HepG2 (cell line): Measurements from ENCODE around the gene VENTX.

Experiments
- ATF1 ChIP-seq: IDR thresholded peaks from 2 replicates; pipeline ENCODE4 v1.6.1; 2016; ENCODE audit warnings: mild to moderate bottlenecking, control low read depth
- CBFB ChIP-seq: sonication (generic); formaldehyde crosslinking; IDR thresholded peaks from 2 replicates; pipeline ENCODE4 v1.4.0; 2020; ENCODE audit warnings: missing genetic modification reagents
- EHMT2 ChIP-seq: fragments of 200-600 bp; sonication (generic); IDR thresholded peaks from 2 replicates; pipeline ENCODE4 v1.7.0; 2017; ENCODE audit warnings: antibody characterized with exemption, low read depth, low read length, borderline replicate concordance
- FOXM1 ChIP-seq: sonication (generic); formaldehyde crosslinking; IDR thresholded peaks from 2 replicates; pipeline ENCODE4 v1.5.0; 2020; ENCODE audit warnings: missing genetic modification reagents

DNA sequence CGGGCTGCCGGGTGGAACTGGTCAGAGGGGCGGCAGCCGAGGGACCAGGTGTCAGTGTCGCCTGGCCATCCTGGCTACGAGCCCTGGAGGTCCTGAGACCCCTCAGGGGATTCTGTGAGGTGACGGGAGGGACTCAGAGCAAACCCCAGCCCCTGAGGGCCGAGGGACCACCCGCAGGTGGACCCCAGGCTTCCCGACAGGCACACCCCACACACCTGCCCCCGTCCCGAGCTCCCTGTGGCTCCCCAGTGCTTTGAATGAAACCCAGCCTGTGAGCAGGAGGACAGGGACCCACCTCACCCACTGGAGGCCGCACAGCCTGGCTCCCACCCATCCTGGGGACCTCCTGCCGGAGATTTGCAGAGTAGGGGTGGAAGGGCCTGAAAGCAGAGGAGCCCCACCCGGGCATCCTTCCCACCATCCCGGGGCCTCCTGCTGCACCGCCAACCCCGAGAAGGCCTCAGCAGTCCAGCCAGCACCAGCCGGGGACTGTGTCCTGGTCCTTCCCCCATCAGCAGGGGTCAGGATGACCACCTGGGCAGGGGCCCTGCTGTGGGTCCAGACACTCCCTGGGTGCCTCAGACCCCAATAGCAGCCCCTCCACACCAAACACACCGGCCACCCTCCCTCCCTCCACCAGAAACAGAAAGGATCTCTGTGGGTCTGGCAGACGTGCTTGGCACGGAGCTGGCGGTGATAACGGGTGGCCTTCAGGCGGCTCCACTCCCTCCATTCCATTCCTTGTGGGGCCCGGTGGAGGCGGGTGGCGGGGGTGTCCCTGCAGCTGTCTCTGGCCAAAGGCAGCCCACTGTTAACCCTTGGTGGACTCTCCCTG lies 13.9 kb downstream of the VENTX start:
- TF ChIP-seq CBFB (CRISPR knock-in tag) (no peak), EHMT2 (no peak), ATF1 (CRISPR knock-in tag) (no peak), FOXM1 (CRISPR knock-in tag) (no peak)
